ENCODE data around the gene SLC39A11. TPM values are rescaled to one million over a fixed set of nuclear protein-coding genes. Genes with fewer than 3 reads are reported as not detected.
"Not testable (repeated sequence)": the region's sequence is repeated elsewhere in the genome, so short reads cannot be mapped to it uniquely, and the experiment has no call there.

SLC39A11 gene
- total RNA-seq, 1 donor from 2014 or later: 26.0 TPM

DNA sequence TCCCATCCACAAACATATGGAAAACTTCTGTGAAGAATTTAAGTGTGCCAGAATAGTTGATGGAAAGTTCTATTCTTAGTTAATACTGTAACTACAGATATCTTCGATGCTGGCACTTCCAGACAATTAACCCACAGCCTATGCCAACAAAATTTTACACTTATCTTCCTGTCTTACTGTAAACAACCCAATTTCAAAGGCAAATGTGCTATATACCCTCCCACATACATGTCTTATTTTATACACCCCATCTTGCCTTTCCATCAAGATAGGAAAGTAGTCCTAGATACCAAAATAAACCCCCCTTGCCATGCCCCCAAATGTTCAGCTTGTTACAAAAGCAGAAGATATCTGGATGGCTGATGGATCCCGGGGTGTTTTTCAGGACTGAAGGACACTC is 306.3 kb downstream of the SLC39A11 start:
- Mint-ChIP-seq H3K9me3 (no peaks in the 10 kb centered on the region), H3K4me1 (no peaks in the 10 kb centered on the region), H3K27ac (no peak overlapping the region), H3K27me3 (ENCODE audit: low read depth) (no peaks in the 10 kb centered on the region), H3K4me3 (no peak overlapping the region), H3K36me3 (no peaks in the 10 kb centered on the region)
- TF ChIP-seq, protein P1, sequence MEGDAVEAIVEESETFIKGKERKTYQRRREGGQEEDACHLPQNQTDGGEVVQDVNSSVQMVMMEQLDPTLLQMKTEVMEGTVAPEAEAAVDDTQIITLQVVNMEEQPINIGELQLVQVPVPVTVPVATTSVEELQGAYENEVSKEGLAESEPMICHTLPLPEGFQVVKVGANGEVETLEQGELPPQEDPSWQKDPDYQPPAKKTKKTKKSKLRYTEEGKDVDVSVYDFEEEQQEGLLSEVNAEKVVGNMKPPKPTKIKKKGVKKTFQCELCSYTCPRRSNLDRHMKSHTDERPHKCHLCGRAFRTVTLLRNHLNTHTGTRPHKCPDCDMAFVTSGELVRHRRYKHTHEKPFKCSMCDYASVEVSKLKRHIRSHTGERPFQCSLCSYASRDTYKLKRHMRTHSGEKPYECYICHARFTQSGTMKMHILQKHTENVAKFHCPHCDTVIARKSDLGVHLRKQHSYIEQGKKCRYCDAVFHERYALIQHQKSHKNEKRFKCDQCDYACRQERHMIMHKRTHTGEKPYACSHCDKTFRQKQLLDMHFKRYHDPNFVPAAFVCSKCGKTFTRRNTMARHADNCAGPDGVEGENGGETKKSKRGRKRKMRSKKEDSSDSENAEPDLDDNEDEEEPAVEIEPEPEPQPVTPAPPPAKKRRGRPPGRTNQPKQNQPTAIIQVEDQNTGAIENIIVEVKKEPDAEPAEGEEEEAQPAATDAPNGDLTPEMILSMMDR (IDR thresholded peaks at IDR 0.05; ENCODE audit: unreplicated experiment): no peak
- DNase-seq (ENCODE audit: low spot score in 2 of 2, unreplicated experiment in 2 of 2): no peak

DNA sequence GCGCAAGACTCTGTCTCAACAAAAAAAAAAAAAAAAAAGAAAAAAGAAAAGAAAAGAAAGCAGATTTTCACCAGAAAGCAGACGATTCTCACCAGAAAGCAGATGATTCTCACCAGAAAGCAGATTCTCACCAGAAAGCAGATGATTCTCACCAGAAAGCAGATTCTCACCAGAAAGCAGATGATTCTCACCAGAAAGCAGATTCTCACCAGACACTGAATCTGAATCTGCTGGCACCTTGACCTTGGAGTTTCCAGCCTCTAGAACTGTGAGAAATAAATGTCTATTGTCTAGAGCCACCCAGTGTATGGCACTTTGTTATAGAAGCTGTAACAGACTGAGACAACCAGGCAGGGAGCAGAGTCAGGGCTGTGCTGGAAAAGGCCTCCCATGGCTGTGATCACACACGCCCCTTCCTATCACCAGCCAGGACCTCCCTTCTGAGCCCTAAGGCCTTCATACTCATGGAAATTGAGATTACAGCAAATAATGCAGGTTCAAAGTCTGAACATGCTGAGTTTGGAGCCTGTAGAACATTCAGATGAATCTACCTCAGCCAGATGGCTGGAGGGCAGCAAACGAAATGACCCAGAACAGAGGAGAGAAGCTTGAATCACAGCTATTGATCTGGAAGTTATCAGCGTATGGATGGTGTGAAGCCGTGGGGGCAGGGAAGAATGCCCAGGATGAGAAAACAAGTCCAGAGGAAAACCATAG is 309.3 kb downstream of the SLC39A11 start:
- no peaks in the 10 kb centered on the region for H3K36me3 Mint-ChIP-seq
- H3K27ac Mint-ChIP-seq: no peak overlapping the region
- H3K4me1 Mint-ChIP-seq: no peaks in the 10 kb centered on the region
- TF ChIP-seq, protein P1 (IDR thresholded peaks at IDR 0.05; ENCODE audit: unreplicated experiment): no peak
- H3K9me3 Mint-ChIP-seq: no peaks in the 10 kb centered on the region
- H3K4me3 Mint-ChIP-seq: no peak overlapping the region
- no peak for DNase-seq (ENCODE audit: low spot score in 2 of 2, unreplicated experiment in 2 of 2)
- H3K27me3 Mint-ChIP-seq (ENCODE audit: low read depth): no peaks in the 10 kb centered on the region

DNA sequence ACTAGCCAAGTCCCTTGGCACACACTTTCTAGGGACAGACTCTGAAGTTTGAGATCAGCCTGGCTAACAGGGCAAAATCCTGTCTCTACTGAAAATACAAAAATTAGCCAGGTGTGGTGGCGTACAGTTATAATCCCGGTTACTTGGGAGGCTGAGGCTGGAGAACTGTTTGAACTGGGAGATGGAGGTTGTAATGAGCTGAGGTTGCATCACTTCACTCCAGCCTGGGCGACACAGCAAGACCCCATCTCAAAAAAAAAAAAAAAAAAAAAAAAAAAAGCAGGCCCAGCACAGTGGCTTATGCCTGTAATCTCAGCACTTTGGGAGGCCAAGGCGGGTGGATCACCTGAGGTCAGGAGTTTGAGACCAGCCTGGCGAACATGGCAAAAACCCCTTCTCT is 310.1 kb downstream of the SLC39A11 start:
- H3K27ac Mint-ChIP-seq; DNase-seq (ENCODE audit: low spot score in 2 of 2, unreplicated experiment in 2 of 2); H3K36me3 Mint-ChIP-seq; H3K27me3 Mint-ChIP-seq (ENCODE audit: low read depth); H3K9me3 Mint-ChIP-seq; H3K4me3 Mint-ChIP-seq; H3K4me1 Mint-ChIP-seq: not testable (repeated sequence)

DNA sequence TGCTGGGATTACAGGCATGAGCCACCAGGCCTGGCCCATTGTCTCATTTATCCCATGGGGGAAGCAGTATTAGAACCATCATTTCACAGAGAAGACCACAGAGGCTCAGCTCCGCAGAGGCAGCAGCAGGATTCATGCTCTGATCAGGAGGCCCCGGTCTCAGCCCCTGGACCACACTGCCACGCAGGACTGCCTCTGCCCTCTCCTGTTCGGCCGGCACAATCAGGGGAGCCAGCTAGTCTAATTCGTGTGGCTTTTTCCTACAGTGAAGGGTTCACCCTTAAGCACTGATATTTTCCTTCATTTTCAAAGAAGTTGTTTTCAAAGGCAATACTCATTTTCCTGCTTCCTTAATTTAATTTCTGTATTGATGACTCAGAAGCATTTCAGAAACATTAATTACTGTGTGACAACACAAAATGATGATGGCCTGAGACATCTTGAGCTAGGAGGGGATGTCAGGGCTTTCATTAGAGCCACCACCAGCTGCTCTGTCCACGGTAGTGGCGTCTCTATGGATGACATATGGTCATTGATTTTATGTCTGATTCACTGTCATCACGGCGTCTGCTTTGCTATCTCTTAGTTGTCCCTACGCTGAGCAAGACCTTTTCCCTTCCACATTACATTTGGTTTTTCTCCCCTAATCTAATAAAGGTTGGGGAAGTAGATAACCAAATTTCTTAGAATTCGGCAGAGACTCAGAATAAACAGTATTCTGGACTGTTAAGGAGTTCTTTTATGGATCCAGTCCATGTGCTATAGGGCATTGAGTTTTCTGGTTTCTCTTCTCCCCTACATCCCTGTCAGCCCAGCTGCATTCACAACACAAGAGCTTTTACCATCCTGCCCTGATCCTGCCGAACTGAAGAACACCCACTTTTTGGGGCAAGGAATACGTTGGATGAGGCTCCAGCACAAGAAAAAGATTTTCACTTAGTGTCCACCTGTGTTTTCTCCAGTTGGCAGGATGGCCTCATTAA is 314.0 kb downstream of the SLC39A11 start:
- H3K4me1 Mint-ChIP-seq: no peaks in the 10 kb centered on the region
- H3K4me3 Mint-ChIP-seq: no peak overlapping the region
- H3K9me3 Mint-ChIP-seq: no peaks in the 10 kb centered on the region
- TF ChIP-seq, protein P1 (IDR thresholded peaks at IDR 0.05; ENCODE audit: unreplicated experiment): no peak
- H3K36me3 Mint-ChIP-seq: no peaks in the 10 kb centered on the region
- DNase-seq (ENCODE audit: low spot score in 2 of 2, unreplicated experiment in 2 of 2): no peak
- H3K27me3 Mint-ChIP-seq (ENCODE audit: low read depth): no peaks in the 10 kb centered on the region
- H3K27ac Mint-ChIP-seq: no peak overlapping the region

DNA sequence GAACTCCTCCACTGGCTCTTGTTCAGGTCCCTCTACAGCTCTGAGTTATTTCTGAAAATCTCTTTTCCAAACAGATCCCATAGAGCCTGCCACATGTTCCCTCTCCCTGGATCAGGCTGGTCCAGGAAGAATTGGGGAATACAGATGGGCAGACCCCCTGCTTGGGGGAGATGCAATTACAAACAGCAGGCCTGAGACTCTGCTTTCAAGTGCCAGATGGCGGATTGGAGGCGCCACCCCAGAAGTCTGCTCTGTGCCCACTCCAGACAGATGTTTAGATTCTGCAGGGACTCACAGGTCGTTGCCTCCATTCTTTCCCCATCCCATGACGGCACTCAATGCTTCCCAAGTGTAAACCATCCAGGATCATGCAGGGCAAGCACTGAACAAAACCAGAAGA is 316.6 kb downstream of the SLC39A11 start:
- Mint-ChIP-seq H3K27ac (no peak overlapping the region), H3K36me3 (no peaks in the 10 kb centered on the region), H3K4me3 (no peak overlapping the region), H3K9me3 (no peaks in the 10 kb centered on the region), H3K27me3 (ENCODE audit: low read depth) (no peaks in the 10 kb centered on the region), H3K4me1 (peaks cover 6% of the 10 kb centered on the region)
- TF ChIP-seq, protein P1 (IDR thresholded peaks at IDR 0.05; ENCODE audit: unreplicated experiment): no peak
- no peak for DNase-seq (ENCODE audit: low spot score in 2 of 2, unreplicated experiment in 2 of 2)

DNA sequence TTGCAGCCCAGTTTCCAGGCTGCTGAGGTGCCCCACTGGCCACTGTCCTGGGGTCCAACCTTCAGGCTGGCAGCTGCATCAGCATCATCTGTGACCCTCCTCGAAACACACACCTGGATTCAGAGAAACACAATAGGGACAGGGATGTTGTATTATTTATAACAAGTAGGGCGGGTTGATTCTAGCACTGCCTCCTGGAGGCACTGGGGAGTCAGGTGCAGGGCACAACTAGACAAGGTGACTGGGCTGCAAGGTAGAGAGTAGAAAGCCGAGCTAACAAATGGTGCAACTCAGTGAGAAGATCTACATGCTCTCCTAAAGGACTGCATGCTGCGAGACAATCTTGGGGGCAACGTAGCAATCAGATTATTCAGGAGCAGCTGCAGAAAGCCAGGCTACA is 317.3 kb downstream of the SLC39A11 start:
- Mint-ChIP-seq H3K36me3 (peaks cover 3% of the 10 kb centered on the region), H3K9me3 (peaks cover 4% of the 10 kb centered on the region), H3K4me1 (peaks cover 6% of the 10 kb centered on the region), H3K27me3 (ENCODE audit: low read depth) (no peaks in the 10 kb centered on the region), H3K27ac (no peak overlapping the region), H3K4me3 (no peak overlapping the region)
- no peak for DNase-seq (ENCODE audit: low spot score in 2 of 2, unreplicated experiment in 2 of 2)
- TF ChIP-seq, protein P1 (IDR thresholded peaks at IDR 0.05; ENCODE audit: unreplicated experiment): no peak
